HG02763 (cell line): Measurements from ENCODE around the gene PLEKHG1.
A peak's percentile ranks its signal among the peaks of the same experiment; 100 is the strongest.

Source experiments
- ATAC-seq: cut with Tn5 transposase; IDR thresholded peaks from one replicate; pipeline ENCODE4 v1.9.1; 2021; ENCODE audit warnings: mild to moderate bottlenecking, moderate library complexity; ENCODE audit not compliant: unreplicated experiment

PLEKHG1 gene

DNA sequence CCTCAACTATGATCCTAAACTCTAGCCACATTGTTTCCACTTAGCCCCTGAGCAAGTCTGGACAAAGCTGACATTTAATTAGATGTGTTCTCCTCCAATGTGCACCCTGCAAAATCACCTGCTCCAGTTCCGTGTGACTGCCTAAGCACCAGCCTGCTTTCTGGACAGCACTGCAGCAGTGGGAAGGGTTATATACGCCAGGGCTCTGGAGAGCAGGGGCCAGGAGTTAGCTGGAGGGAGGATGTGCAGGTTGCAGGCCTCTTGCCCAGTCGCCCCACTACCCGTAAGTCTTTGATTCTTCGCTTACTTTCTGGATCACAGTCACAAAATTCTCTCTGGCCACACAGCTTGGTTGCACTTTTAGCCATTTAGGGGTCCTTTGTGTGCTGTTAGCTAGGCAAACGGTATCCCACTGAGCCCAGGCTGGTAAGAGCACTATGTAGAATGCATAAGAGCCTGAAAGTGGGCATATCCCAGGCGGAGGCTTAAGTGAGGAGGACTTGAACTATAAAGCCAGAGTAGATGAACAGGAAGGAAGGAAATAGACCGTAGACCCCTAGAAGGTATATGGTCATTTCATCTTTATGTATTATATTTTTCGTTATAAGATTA is 10.7 kb upstream of the PLEKHG1 start:
- ATAC-seq: no peak

GRCh38 chr6:150589852-150590251 is 9.8 kb upstream of the PLEKHG1 start:
- no peak for ATAC-seq

- no peak for ATAC-seq
Observed at GRCh38 chr6:150590446-150590845, 9.2 kb upstream of the PLEKHG1 start.

GRCh38 chr6:150592377-150592995 is 7.2 kb upstream of the PLEKHG1 start:
- no peak for ATAC-seq

DNA sequence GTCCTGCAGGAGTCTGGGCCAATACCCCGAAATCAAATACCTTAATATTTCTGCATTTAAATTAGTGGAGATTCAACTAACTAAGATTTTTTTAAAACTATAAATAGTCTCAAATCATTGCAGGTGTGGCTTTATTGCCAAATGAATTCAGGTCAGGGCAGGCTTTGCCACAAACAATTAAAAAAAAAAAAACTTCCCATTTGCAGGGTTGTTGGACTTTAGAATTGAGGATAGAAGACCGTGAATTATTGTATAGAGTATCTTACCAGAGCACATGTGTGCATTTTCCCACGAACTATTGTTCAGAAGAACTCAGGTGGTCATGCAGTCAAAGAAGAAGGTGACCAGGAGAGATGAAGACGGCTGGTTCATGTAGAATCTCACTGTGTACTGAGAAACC is 6.6 kb upstream of the PLEKHG1 start:
- no peak for ATAC-seq

DNA sequence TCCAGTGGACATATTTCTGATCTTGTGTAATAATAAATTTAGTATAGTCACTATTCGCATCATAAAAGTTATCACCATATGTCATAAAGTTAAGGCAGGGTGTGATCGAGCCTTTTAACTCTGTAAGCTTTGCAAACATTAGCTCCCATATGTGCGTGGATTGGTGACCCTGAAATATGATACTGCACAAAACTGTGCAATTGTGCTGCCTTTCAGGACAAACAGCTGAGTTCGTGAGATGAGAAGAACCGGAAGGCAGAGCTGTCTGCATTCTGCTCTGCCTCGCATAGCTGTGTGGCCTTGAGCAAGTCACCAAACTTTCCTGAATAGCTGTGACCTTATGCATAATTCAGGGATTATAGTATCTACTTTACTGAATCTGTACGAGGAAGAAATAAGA is 3.2 kb upstream of the PLEKHG1 start:
- no peak for ATAC-seq

- no peak for ATAC-seq
Observed at GRCh38 chr6:150598401-150598800, 1.3 kb upstream of the PLEKHG1 start.

DNA sequence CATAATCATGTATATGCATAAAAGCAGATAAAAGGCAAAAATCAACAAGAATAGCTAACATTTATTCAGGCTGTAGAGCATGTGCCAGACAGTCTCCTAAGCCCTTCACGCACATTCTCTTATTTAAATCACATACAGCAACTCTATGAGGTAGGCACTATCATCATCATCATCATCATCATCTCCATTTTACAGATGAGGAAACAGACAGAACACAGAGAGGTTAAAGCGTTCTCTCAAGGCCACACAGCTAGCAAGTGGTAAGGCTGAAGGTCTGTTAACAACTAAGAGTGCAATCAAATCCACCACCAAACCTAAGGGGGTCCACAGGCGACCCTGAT is 857 bp upstream of the PLEKHG1 start:
- no peak for ATAC-seq

GRCh38 chr6:150600010-150600300 is 270 bp downstream of the PLEKHG1 start:
- ATAC-seq: no peak

DNA sequence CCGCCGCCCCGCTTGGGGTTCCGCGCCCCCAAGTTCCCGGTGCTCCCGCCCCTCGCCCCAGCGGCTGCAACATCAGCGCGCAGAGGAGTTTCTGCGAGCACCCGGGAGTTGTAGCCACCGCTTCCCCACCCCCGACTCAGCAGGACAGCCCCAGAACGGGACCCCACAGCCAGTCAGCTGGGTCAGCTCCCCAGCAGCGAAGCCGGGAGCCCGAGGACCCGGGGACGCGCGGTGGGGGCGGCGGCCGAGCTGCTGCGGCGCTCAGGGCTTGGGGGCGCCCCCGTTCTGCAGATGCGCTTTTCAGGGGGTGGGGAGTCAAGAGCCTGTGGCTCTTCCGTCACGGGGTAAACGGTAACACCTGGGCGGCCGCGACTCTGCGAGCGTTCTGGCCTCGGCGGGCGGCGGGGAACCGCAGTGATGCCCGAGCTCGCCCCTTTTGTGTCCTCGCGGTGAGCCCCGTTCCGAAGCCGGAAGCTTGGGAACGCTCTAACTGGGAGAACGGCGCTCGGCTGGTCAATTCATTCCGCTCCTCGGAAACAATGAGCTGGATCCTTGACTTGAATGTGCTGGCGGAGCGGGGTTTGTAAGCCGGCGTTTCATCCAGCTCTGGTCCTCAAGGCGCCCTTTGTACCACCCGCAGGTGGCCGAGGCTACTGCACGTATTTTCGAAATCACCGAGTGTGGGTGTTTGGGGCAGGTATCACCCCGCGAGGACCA is 774 bp downstream of the PLEKHG1 start:
- ATAC-seq: peak; percentile 55

GRCh38 chr6:150601439-150601838 is 1.8 kb downstream of the PLEKHG1 start:
- no peak for ATAC-seq

DNA sequence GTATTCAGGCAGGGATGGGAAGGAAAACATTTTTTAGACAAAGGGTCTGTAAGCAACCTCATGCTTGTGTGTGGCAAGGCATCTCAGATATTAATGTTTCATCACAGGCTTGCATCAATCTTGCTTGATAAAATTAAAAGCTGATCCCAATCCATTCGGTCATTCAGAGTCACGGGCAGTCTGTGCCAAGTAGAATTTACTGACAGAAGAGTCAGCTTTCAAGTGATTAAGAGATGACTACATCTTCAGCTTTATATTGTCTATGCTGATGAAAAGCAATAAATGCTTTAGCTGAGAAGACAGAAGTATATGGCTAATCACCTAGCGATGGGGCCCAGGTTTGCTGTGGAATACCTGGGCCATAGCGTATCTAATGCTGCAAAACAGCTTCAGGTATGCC is 3.5 kb downstream of the PLEKHG1 start:
- no peak for ATAC-seq

- ATAC-seq: no peak
Observed at GRCh38 chr6:150604467-150604866, 4.8 kb downstream of the PLEKHG1 start.

- ATAC-seq: no peak
Observed at GRCh38 chr6:150605333-150605732, 5.6 kb downstream of the PLEKHG1 start.

GRCh38 chr6:150606168-150606591 is 6.5 kb downstream of the PLEKHG1 start:
- no peak for ATAC-seq

GRCh38 chr6:150606647-150607328 is 7.1 kb downstream of the PLEKHG1 start:
- no peak for ATAC-seq

- no peak for ATAC-seq
Observed at GRCh38 chr6:150607329-150607650, 7.6 kb downstream of the PLEKHG1 start.

- no peak for ATAC-seq
Observed at GRCh38 chr6:150610584-150610983, 10.9 kb downstream of the PLEKHG1 start.

GRCh38 chr6:150613269-150613668 is 13.6 kb downstream of the PLEKHG1 start:
- no peak for ATAC-seq

- ATAC-seq: no peak
Observed at GRCh38 chr6:150615967-150616366, 16.3 kb downstream of the PLEKHG1 start.

- ATAC-seq: no peak
Observed at GRCh38 chr6:150616586-150616985, 16.9 kb downstream of the PLEKHG1 start.

DNA sequence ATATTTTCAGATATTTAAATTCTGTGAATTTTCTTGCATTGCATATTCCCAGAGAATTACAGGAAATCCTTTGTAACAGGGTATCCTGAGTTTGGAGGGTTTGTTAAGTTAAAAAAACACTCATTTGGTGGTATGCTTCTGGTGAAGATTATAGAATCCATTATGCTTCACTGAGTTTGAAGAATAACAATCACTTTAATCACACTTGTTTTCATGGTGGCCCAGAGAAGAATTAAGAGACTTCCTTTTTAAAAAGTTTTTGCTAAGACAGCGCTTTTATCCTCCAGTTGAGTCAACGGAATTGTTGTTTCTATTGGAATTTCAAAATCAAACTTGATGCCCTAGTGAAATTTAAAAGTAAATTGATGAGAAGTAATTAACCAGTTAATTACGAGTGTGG is 17.4 kb downstream of the PLEKHG1 start:
- no peak for ATAC-seq
